ENCODE measurements around the gene APOBEC3F. TPM values are rescaled to one million over a fixed set of nuclear protein-coding genes. Genes with fewer than 3 reads are reported as not detected.

The APOBEC3F gene
- polyA plus RNA-seq, 1 of the 3 experiments (the other 2 are of a cell fraction) = 3.8 TPM

- TF ChIP-seq, protein P1, sequence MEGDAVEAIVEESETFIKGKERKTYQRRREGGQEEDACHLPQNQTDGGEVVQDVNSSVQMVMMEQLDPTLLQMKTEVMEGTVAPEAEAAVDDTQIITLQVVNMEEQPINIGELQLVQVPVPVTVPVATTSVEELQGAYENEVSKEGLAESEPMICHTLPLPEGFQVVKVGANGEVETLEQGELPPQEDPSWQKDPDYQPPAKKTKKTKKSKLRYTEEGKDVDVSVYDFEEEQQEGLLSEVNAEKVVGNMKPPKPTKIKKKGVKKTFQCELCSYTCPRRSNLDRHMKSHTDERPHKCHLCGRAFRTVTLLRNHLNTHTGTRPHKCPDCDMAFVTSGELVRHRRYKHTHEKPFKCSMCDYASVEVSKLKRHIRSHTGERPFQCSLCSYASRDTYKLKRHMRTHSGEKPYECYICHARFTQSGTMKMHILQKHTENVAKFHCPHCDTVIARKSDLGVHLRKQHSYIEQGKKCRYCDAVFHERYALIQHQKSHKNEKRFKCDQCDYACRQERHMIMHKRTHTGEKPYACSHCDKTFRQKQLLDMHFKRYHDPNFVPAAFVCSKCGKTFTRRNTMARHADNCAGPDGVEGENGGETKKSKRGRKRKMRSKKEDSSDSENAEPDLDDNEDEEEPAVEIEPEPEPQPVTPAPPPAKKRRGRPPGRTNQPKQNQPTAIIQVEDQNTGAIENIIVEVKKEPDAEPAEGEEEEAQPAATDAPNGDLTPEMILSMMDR (IDR thresholded peaks at IDR 0.05) = no peak
- TF ChIP-seq POLR2AphosphoS5 (IDR thresholded peaks at IDR 0.05; ENCODE audit: low read depth, low read length) = no peak
These were observed 48.0 kb downstream of the APOBEC3F start (continued) for GRCh38 chr22:39088685-39089032.

GRCh38 chr22:39089928-39090327, 49.3 kb downstream of the APOBEC3F start:
- no peaks in the 10 kb centered on the region for H4K20me1 ChIP-seq (ENCODE audit: insufficient read depth)
- H3K4me3 ChIP-seq (ENCODE audit: low read depth in 2 of 2, low read length in 1 of 2) = no peak overlapping the region
- no peak overlapping the region for H3K9ac ChIP-seq
- peaks cover 0 to 6% of the 10 kb centered on the region in 2 experiments; a peak in 1 of 4 replicates for H3K4me1 ChIP-seq (ENCODE audit: control insufficient read depth in 1 of 2, insufficient read depth in 2 of 2, low read depth in 1 of 2, low read length in 1 of 2)
- no peak overlapping the region for H3K4me2 ChIP-seq
- no peaks in the 10 kb centered on the region for H3F3A ChIP-seq (replicated peaks; ENCODE audit: insufficient read depth)
- ChIA-PET CTCF (no interaction called here), POLR2A (no interaction called here)
- no peaks in the 10 kb centered on the region for H3K9me3 ChIP-seq
- H2AFZ ChIP-seq (ENCODE audit: low read depth) = no peak overlapping the region
- no peaks in the 10 kb centered on the region for H3K9me2 ChIP-seq
- WGBS (ENCODE audit: low lambda C conversion rate) = 76% methylated on average over 6 of the region's 6 CpGs
- no peak overlapping the region for H3K27ac ChIP-seq (ENCODE audit: low read depth in 2 of 2, low read length in 1 of 2)
- no peaks in the 10 kb centered on the region for H3K79me2 ChIP-seq (ENCODE audit: insufficient read depth)
- no peaks in the 10 kb centered on the region for H3K27me3 ChIP-seq (ENCODE audit: insufficient read depth)
- TF ChIP-seq GABPA (IDR thresholded peaks at IDR 0.05; ENCODE audit: low read depth) (no peak), ELF1 (IDR thresholded peaks at IDR 0.05) (no peak), NRF1 (IDR thresholded peaks at IDR 0.05; ENCODE audit: low read depth, low read length) (no peak), EZH2phosphoT487 (IDR thresholded peaks at IDR 0.05; ENCODE audit: borderline replicate concordance, low read depth) (no peak), MEF2A (IDR thresholded peaks at IDR 0.05; ENCODE audit: borderline replicate concordance, low read depth) (no peak), TCF12 (IDR thresholded peaks at IDR 0.05) (no peak)
- TF ChIP-seq, protein P2, sequence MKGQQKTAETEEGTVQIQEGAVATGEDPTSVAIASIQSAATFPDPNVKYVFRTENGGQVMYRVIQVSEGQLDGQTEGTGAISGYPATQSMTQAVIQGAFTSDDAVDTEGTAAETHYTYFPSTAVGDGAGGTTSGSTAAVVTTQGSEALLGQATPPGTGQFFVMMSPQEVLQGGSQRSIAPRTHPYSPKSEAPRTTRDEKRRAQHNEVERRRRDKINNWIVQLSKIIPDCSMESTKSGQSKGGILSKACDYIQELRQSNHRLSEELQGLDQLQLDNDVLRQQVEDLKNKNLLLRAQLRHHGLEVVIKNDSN (IDR thresholded peaks at IDR 0.05; ENCODE audit: borderline replicate concordance, low read depth) = no peak
- H3K36me3 ChIP-seq (replicated peaks in 1 of 2; ENCODE audit: control insufficient read depth in 1 of 2, insufficient read depth in 2 of 2, low read length in 1 of 2) = no peaks in the 10 kb centered on the region
- DNase-seq = no peak

- H4K20me1 ChIP-seq (ENCODE audit: insufficient read depth) = no peaks in the 10 kb centered on the region
- H3K27me3 ChIP-seq (ENCODE audit: insufficient read depth) = no peaks in the 10 kb centered on the region
- no peak overlapping the region for H3K4me3 ChIP-seq (ENCODE audit: low read depth in 2 of 2, low read length in 1 of 2)
- H2AFZ ChIP-seq (ENCODE audit: low read depth) = no peak overlapping the region
- H3K4me1 ChIP-seq (ENCODE audit: control insufficient read depth in 1 of 2, insufficient read depth in 2 of 2, low read depth in 1 of 2, low read length in 1 of 2) = peaks cover 0 to 6% of the 10 kb centered on the region in 2 experiments; a peak in 1 of 4 replicates
- POLR2A ChIA-PET = no interaction called here
- CTCF ChIA-PET = no interaction called here
- no peaks in the 10 kb centered on the region for H3K9me2 ChIP-seq
- H3K79me2 ChIP-seq (ENCODE audit: insufficient read depth) = no peaks in the 10 kb centered on the region
- no peak for DNase-seq
- H3K27ac ChIP-seq (ENCODE audit: low read depth in 2 of 2, low read length in 1 of 2) = no peak overlapping the region
- no CpG with 5 or more reads among the region's 15 CpGs for WGBS (ENCODE audit: low lambda C conversion rate)
- no peak overlapping the region for H3K4me2 ChIP-seq
- H3K9me3 ChIP-seq = no peaks in the 10 kb centered on the region
- no peaks in the 10 kb centered on the region for H3F3A ChIP-seq (replicated peaks; ENCODE audit: insufficient read depth)
- H3K36me3 ChIP-seq (replicated peaks in 1 of 2; ENCODE audit: control insufficient read depth in 1 of 2, insufficient read depth in 2 of 2, low read length in 1 of 2) = no peaks in the 10 kb centered on the region
- H3K9ac ChIP-seq = no peak overlapping the region
- no peak for TF ChIP-seq SMC3 (IDR thresholded peaks at IDR 0.05; ENCODE audit: low read depth, low read length)
- TF ChIP-seq FOXJ3 (CRISPR knock-in tag; IDR thresholded peaks at IDR 0.05) = no peak
- no peak for TF ChIP-seq TEAD4 (IDR thresholded peaks at IDR 0.05; ENCODE audit: borderline replicate concordance, insufficient read depth)
- TF ChIP-seq ZBTB33 (IDR thresholded peaks at IDR 0.05; ENCODE audit: borderline replicate concordance, low read depth) = no peak
- TF ChIP-seq RFX5 (IDR thresholded peaks at IDR 0.05; ENCODE audit: low read length) = no peak
- TF ChIP-seq YY1 (IDR thresholded peaks at IDR 0.05; ENCODE audit: low read depth) = no peak
- TF ChIP-seq MXI1 (IDR thresholded peaks at IDR 0.05; ENCODE audit: low read depth, low read length) = no peak
- TF ChIP-seq TCF12 (IDR thresholded peaks at IDR 0.05) = no peak
- TF ChIP-seq, protein P3, sequence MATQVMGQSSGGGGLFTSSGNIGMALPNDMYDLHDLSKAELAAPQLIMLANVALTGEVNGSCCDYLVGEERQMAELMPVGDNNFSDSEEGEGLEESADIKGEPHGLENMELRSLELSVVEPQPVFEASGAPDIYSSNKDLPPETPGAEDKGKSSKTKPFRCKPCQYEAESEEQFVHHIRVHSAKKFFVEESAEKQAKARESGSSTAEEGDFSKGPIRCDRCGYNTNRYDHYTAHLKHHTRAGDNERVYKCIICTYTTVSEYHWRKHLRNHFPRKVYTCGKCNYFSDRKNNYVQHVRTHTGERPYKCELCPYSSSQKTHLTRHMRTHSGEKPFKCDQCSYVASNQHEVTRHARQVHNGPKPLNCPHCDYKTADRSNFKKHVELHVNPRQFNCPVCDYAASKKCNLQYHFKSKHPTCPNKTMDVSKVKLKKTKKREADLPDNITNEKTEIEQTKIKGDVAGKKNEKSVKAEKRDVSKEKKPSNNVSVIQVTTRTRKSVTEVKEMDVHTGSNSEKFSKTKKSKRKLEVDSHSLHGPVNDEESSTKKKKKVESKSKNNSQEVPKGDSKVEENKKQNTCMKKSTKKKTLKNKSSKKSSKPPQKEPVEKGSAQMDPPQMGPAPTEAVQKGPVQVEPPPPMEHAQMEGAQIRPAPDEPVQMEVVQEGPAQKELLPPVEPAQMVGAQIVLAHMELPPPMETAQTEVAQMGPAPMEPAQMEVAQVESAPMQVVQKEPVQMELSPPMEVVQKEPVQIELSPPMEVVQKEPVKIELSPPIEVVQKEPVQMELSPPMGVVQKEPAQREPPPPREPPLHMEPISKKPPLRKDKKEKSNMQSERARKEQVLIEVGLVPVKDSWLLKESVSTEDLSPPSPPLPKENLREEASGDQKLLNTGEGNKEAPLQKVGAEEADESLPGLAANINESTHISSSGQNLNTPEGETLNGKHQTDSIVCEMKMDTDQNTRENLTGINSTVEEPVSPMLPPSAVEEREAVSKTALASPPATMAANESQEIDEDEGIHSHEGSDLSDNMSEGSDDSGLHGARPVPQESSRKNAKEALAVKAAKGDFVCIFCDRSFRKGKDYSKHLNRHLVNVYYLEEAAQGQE (IDR thresholded peaks at IDR 0.05; ENCODE audit: low read depth, low read length) = no peak
- no peak for TF ChIP-seq CHD2 (IDR thresholded peaks at IDR 0.05; ENCODE audit: low read length, partially characterized antibody)
These were observed 49.9 kb downstream of the APOBEC3F start for GRCh38 chr22:39090426-39091064.
